ENCODE measurements around the gene POLE.

The POLE gene

GRCh38 chr12:132658149-132658894 is 28.8 kb downstream of the POLE start:
- ChIA-PET POLR2A (interaction anchor here (0.6 kb wide), 1 partner anchor 97 kb away, joined by 3 read pairs; no protein-coding TSS in a partner anchor), CTCF (interaction anchor here (1.6 kb wide), 1 partner anchor 20 kb away, joined by 5 read pairs; no protein-coding TSS in a partner anchor)
- Histone ChIP-seq H3K27ac (ENCODE audit: extremely low read depth, low read depth, low read length) (no peak overlapping the region), H3K4me1 (ENCODE audit: control insufficient read depth, insufficient read depth, low read length) (no peaks in the 10 kb centered on the region), H3K9me3 (ENCODE audit: control insufficient read depth, insufficient read depth, low read depth, low read length) (no peaks in the 10 kb centered on the region), H3K36me3 (ENCODE audit: control insufficient read depth in 2 of 2, insufficient read depth in 1 of 2, low read length in 2 of 2) (peaks cover 59 to 98% of the 10 kb centered on the region in 2 experiments), H3K4me3 (ENCODE audit: low read depth, low read length) (no peak overlapping the region)
- no peak for TF ChIP-seq ZNF670 (tag by site-specific recombination; IDR thresholded peaks at IDR 0.05; ENCODE audit: low read depth)
- no peak for TF ChIP-seq ZNF791 (tag by site-specific recombination; IDR thresholded peaks at IDR 0.05)

GRCh38 chr12:132657004-132657727 is 30.0 kb downstream of the POLE start:
- H3K9me3 ChIP-seq (ENCODE audit: control insufficient read depth, insufficient read depth, low read depth, low read length) = no peaks in the 10 kb centered on the region
- H3K4me3 ChIP-seq (ENCODE audit: low read depth, low read length) = no peak overlapping the region
- no peak overlapping the region for H3K27ac ChIP-seq (ENCODE audit: extremely low read depth, low read depth, low read length)
- H3K4me1 ChIP-seq (ENCODE audit: control insufficient read depth, insufficient read depth, low read length) = no peaks in the 10 kb centered on the region
- POLR2A ChIA-PET = no interaction called here
- peaks cover 70 to 98% of the 10 kb centered on the region in 2 experiments for H3K36me3 ChIP-seq (ENCODE audit: control insufficient read depth in 2 of 2, insufficient read depth in 1 of 2, low read length in 2 of 2)
- CTCF ChIA-PET = interaction anchor here (0.6 to 1.6 kb wide), 2 partner anchors 18 to 93 kb away, joined by 5 to 9 read pairs; no protein-coding TSS in a partner anchor
- no peak for TF ChIP-seq ZNF707 (tag by site-specific recombination; IDR thresholded peaks at IDR 0.05)
- no peak for TF ChIP-seq ZNF747 (tag by site-specific recombination; IDR thresholded peaks at IDR 0.05)
- no peak for TF ChIP-seq ZNF155 (tag by site-specific recombination; IDR thresholded peaks at IDR 0.05)
- no peak for TF ChIP-seq KLF1 (tag by site-specific recombination; IDR thresholded peaks at IDR 0.05)

GRCh38 chr12:132653567-132654290 is 33.4 kb downstream of the POLE start:
- no peak overlapping the region for H3K27ac ChIP-seq (ENCODE audit: extremely low read depth, low read depth, low read length)
- H3K4me1 ChIP-seq (ENCODE audit: control insufficient read depth, insufficient read depth, low read length) = no peaks in the 10 kb centered on the region
- ChIA-PET CTCF (interaction anchor here (0.7 to 1.4 kb wide), 3 partner anchors 16 to 500 kb away, joined by 3 to 6 read pairs (median 3); no protein-coding TSS in a partner anchor), POLR2A (interaction anchor here (0.6 kb wide), 1 partner anchor 478 kb away, joined by 4 read pairs; no protein-coding TSS in a partner anchor)
- no peaks in the 10 kb centered on the region for H3K9me3 ChIP-seq (ENCODE audit: control insufficient read depth, insufficient read depth, low read depth, low read length)
- TF ChIP-seq ZEB2 (tag by site-specific recombination; IDR thresholded peaks at IDR 0.05) (no peak), ZNF311 (tag by site-specific recombination; IDR thresholded peaks at IDR 0.05; ENCODE audit: borderline replicate concordance) (no peak), ZNF23 (tag by site-specific recombination; IDR thresholded peaks at IDR 0.05; ENCODE audit: borderline replicate concordance) (no peak), ZNF223 (tag by site-specific recombination; IDR thresholded peaks at IDR 0.05) (no peak), ZNF148 (tag by site-specific recombination; IDR thresholded peaks at IDR 0.05; ENCODE audit: borderline replicate concordance) (no peak), ZNF776 (tag by site-specific recombination; IDR thresholded peaks at IDR 0.05; ENCODE audit: borderline replicate concordance) (no peak), ZSCAN4 (tag by site-specific recombination; IDR thresholded peaks at IDR 0.05) (no peak), ZNF777 (tag by site-specific recombination; IDR thresholded peaks at IDR 0.05; ENCODE audit: borderline replicate concordance) (no peak), ZBTB20 (tag by site-specific recombination; IDR thresholded peaks at IDR 0.05) (no peak), KLF7 (tag by site-specific recombination; IDR thresholded peaks at IDR 0.05; ENCODE audit: borderline replicate concordance) (no peak), KLF10 (tag by site-specific recombination; IDR thresholded peaks at IDR 0.05) (no peak), ZNF335 (tag by site-specific recombination; conservative IDR thresholded peaks at IDR 0.05) (no peak), ZNF48 (tag by site-specific recombination; IDR thresholded peaks at IDR 0.05) (no peak), ZNF837 (tag by site-specific recombination; IDR thresholded peaks at IDR 0.05) (no peak), ZFP41 (tag by site-specific recombination; IDR thresholded peaks at IDR 0.05; ENCODE audit: borderline replicate concordance) (no peak), ZNF2 (tag by site-specific recombination; IDR thresholded peaks at IDR 0.05) (no peak), SALL2 (tag by site-specific recombination; IDR thresholded peaks at IDR 0.05; ENCODE audit: borderline replicate concordance) (no peak), ZNF214 (tag by site-specific recombination; IDR thresholded peaks at IDR 0.05; ENCODE audit: borderline replicate concordance) (no peak), BCL11B (tag by site-specific recombination; IDR thresholded peaks at IDR 0.05; ENCODE audit: low read depth) (no peak), ZNF473 (tag by site-specific recombination; IDR thresholded peaks at IDR 0.05) (no peak)
- H3K4me3 ChIP-seq (ENCODE audit: low read depth, low read length) = no peak overlapping the region
- peaks cover 61 to 98% of the 10 kb centered on the region in 2 experiments for H3K36me3 ChIP-seq (ENCODE audit: control insufficient read depth in 2 of 2, insufficient read depth in 1 of 2, low read length in 2 of 2)

Data from HEK293 (cell line).